GM19043 (cell line): ENCODE data around the gene ZNF607.

Experiments
- ATAC-seq: cut with Tn5 transposase; IDR thresholded peaks from one replicate; pipeline ENCODE4 v1.9.1; 2021; ENCODE audit warnings: low read depth; ENCODE audit not compliant: unreplicated experiment

The ZNF607 gene

DNA sequence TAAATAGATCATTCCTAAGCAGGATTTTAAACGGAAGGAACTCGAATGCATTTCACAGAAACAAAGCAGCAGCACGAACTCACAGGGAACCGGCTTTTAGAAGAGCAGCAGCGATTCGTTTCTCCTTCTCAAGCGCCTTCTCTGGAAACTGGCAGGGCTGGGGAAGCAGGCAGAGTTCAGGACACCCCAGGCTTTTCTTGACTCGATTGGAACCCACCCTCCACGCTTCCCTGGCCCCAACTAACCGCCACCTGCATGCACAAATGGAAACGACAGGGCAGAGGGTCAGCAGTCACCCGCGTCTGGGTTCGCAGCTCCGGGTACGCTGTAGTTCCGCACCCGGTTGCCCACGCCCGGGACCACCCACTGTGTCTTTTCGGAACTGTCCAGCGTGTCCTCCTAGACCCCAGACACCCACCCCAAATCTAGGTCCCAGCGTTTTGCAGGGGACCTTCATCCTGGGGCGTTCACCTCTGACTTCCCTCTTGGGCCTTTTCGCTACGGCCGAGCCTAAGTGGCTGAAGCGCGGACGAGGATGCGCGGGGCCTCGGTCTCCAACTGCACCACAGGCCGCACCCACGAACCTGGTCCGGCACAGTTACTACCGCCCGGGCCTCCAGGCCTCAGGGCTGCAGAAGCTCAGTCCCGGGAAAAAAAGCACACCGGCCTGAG lies 64.8 kb downstream of the ZNF607 start:
- peak; percentile 38 for ATAC-seq

DNA sequence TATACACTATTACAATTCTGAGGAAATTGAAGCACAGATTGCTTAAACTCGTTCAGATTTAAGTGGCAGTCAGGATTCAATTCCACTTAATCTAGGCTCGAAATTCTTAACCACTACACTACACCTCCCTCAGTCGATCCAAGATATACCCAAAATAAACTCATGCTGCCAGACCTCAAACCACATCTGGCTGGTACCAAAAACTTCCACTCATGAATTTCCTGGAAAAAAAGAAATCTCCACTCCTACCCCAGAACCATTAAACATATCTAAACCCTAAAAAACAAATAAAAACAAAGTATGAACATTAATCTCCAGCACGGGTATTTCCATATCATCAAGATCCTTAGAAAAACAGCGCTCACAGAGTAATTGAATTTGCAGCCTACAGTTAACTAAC lies 65.4 kb downstream of the ZNF607 start:
- no peak for ATAC-seq
